ENCODE measurements around the gene TXNRD2. TPM values are rescaled to one million over a fixed set of nuclear protein-coding genes. Genes with fewer than 3 reads are reported as not detected.
"Not testable (repeated sequence)": the region's sequence is repeated elsewhere in the genome, so short reads cannot be mapped to it uniquely, and the experiment has no call there.

The TXNRD2 gene
- total and polyA plus RNA-seq, 2 donors from 2014 or later = 28.6 to 50.6 TPM

- Histone ChIP-seq H3K4me1 (ENCODE audit: control insufficient read depth in 2 of 3, insufficient read depth in 2 of 3, low read depth in 1 of 3, low read length in 3 of 3) (peaks cover 0 to 21% (median 11%) of the 10 kb centered on the region in 3 donors), H3K36me3 (ENCODE audit: control insufficient read depth in 2 of 3, insufficient read depth in 3 of 3, low read length in 3 of 3) (no peaks in the 10 kb centered on the region), H3K27ac (ENCODE audit: low read depth in 2 of 2, low read length in 2 of 2) (peak overlapping the region in 1 of 2 donors; percentile 96), H3K9ac (ENCODE audit: low read length in 3 of 3) (peak overlapping the region; percentile 11 to 98 (median 92)), H3K4me3 (ENCODE audit: low read length in 3 of 3) (peak overlapping the region; percentile 43 to 89 (median 71)), H3K9me3 (ENCODE audit: control insufficient read depth in 2 of 3, insufficient read depth in 1 of 3, low read length in 3 of 3) (no peaks in the 10 kb centered on the region), H3K27me3 (ENCODE audit: control insufficient read depth, insufficient read depth, low read length) (no peaks in the 10 kb centered on the region)
- intact Hi-C loops (cut with DNase I) = no loop called here
- DNase-seq (peak in 1 of 5 donors; percentile 69), FAIRE-seq (no peak)
- TF ChIP-seq CTCF (IDR thresholded peaks at IDR 0.05; ENCODE audit: borderline replicate concordance, extremely low read depth, insufficient read depth) = no peak
Observed at GRCh38 chr22:19940536-19941364, 868 bp downstream of the TXNRD2 start.

GRCh38 chr22:19937616-19938473 is 3.8 kb downstream of the TXNRD2 start:
- H3K4me3 ChIP-seq (ENCODE audit: low read length in 3 of 3) = no peak overlapping the region
- DNase-seq = no peak
- H3K4me1 ChIP-seq (ENCODE audit: control insufficient read depth in 2 of 3, insufficient read depth in 2 of 3, low read depth in 1 of 3, low read length in 3 of 3) = peaks cover 0 to 12% (median 8%) of the 10 kb centered on the region in 3 donors
- no peaks in the 10 kb centered on the region for H3K9me3 ChIP-seq (ENCODE audit: control insufficient read depth in 2 of 3, insufficient read depth in 1 of 3, low read length in 3 of 3)
- H3K9ac ChIP-seq (ENCODE audit: low read length in 3 of 3) = no peak overlapping the region
- H3K36me3 ChIP-seq (ENCODE audit: control insufficient read depth in 2 of 3, insufficient read depth in 3 of 3, low read length in 3 of 3) = no peaks in the 10 kb centered on the region
- no peak for TF ChIP-seq CTCF (IDR thresholded peaks at IDR 0.05; ENCODE audit: borderline replicate concordance, extremely low read depth, insufficient read depth)
- no peaks in the 10 kb centered on the region for H3K27me3 ChIP-seq (ENCODE audit: control insufficient read depth, insufficient read depth, low read length)
- FAIRE-seq = no peak
- intact Hi-C loops (cut with DNase I) = no loop called here
- no peak overlapping the region for H3K27ac ChIP-seq (ENCODE audit: low read depth in 2 of 2, low read length in 2 of 2)

DNA sequence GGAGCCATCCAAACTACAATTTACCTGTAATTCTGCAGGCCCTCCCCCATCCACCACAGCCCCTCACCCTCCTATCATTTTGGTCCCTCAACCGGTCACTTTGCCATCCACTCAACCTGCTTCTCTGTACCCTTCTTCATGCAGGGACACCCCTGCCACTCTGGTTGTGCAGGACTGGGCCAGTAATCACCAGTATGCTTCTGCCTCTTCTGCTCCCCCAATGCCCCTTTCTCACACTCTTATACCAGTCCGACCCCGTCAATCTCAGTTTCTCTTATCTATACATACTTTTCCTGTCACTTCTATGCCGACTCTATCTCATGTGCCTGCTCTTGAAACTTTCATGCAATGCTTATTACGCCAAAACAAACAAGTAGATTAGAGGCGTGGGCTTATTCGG is 5.1 kb downstream of the TXNRD2 start:
- FAIRE-seq (no peak), DNase-seq (no peak)
- Histone ChIP-seq H3K9me3 (ENCODE audit: control insufficient read depth in 2 of 3, insufficient read depth in 1 of 3, low read length in 3 of 3) (no peaks in the 10 kb centered on the region), H3K9ac (ENCODE audit: low read length in 3 of 3) (no peak overlapping the region), H3K4me1 (ENCODE audit: control insufficient read depth in 2 of 3, insufficient read depth in 2 of 3, low read depth in 1 of 3, low read length in 3 of 3) (peaks cover 0 to 7% (median 5%) of the 10 kb centered on the region in 3 donors), H3K36me3 (ENCODE audit: control insufficient read depth in 2 of 3, insufficient read depth in 3 of 3, low read length in 3 of 3) (no peaks in the 10 kb centered on the region), H3K27ac (ENCODE audit: low read depth in 2 of 2, low read length in 2 of 2) (no peak overlapping the region), H3K4me3 (ENCODE audit: low read length in 3 of 3) (no peak overlapping the region), H3K27me3 (ENCODE audit: control insufficient read depth, insufficient read depth, low read length) (no peaks in the 10 kb centered on the region)
- intact Hi-C loops (cut with DNase I) = no loop called here
- no peak for TF ChIP-seq CTCF (IDR thresholded peaks at IDR 0.05; ENCODE audit: borderline replicate concordance, extremely low read depth, insufficient read depth)

- H3K9me3 ChIP-seq (ENCODE audit: control insufficient read depth in 2 of 3, insufficient read depth in 1 of 3, low read length in 3 of 3); FAIRE-seq; H3K36me3 ChIP-seq (ENCODE audit: control insufficient read depth in 2 of 3, insufficient read depth in 3 of 3, low read length in 3 of 3); H3K27me3 ChIP-seq (ENCODE audit: control insufficient read depth, insufficient read depth, low read length); H3K27ac ChIP-seq (ENCODE audit: low read depth in 2 of 2, low read length in 2 of 2); H3K4me3 ChIP-seq (ENCODE audit: low read length in 3 of 3); DNase-seq; H3K9ac ChIP-seq (ENCODE audit: low read length in 3 of 3); intact Hi-C loops (cut with DNase I); H3K4me1 ChIP-seq (ENCODE audit: control insufficient read depth in 2 of 3, insufficient read depth in 2 of 3, low read depth in 1 of 3, low read length in 3 of 3): not testable (repeated sequence)
Observed at GRCh38 chr22:19935123-19935718, 6.4 kb downstream of the TXNRD2 start.
